OCI-LY1 (cell line): ENCODE measurements around the gene PRUNE2.

Source experiments
- H2AFZ ChIP-seq: fragments of 200-600 bp; sonication (generic), shearing (Covaris generic); 2 replicates; pipeline ENCODE4 v1.6.0; 2014; ENCODE audit warnings: antibody characterized with exemption, mild to moderate bottlenecking, low read length
- H3F3A ChIP-seq: fragments of 200-600 bp; sonication (generic), shearing (Covaris generic); 2 replicates; pipeline ENCODE4 v1.6.0; 2014; ENCODE audit warnings: mild to moderate bottlenecking, antibody characterized with exemption, low read length, moderate library complexity; ENCODE audit not compliant: insufficient read depth
- H3K27ac ChIP-seq: fragments of 200-600 bp; sonication (generic); 2 replicates; pipeline ENCODE4 v1.5.1; 2014; ENCODE audit warnings: low read length, mixed run types, mild to moderate bottlenecking, low read depth; ENCODE audit not compliant: poor library complexity, severe bottlenecking
- H3K27me3 ChIP-seq: fragments of 200-600 bp; sonication (generic); 2 replicates; pipeline ENCODE4 v1.6.0; 2014; ENCODE audit warnings: antibody characterized with exemption, mild to moderate bottlenecking, low read length, moderate library complexity; ENCODE audit not compliant: insufficient read depth
- H3K36me3 ChIP-seq: fragments of 200-600 bp; sonication (generic); 2 replicates; pipeline ENCODE4 v1.6.1; 2014; ENCODE audit warnings: mild to moderate bottlenecking, antibody characterized with exemption, low read length, moderate library complexity, mixed read lengths; ENCODE audit not compliant: insufficient read depth
- H3K4me1 ChIP-seq: fragments of 200-600 bp; sonication (generic); 2 replicates; pipeline ENCODE4 v1.5.1; 2014; ENCODE audit warnings: mild to moderate bottlenecking, low read length, moderate library complexity; ENCODE audit not compliant: insufficient read depth, severe bottlenecking
- H3K4me2 ChIP-seq: fragments of 200-600 bp; sonication (generic), shearing (Covaris generic); 2 replicates; pipeline ENCODE4 v1.6.1; 2014; ENCODE audit warnings: low read length
- H3K4me3 ChIP-seq: fragments of 200-600 bp; sonication (generic); 2 replicates; pipeline ENCODE4 v1.5.1; 2014; ENCODE audit warnings: low read length, low read depth, mild to moderate bottlenecking, mixed read lengths; ENCODE audit not compliant: poor library complexity, severe bottlenecking
- H3K79me2 ChIP-seq: fragments of 200-600 bp; shearing (Covaris generic); 2 replicates; pipeline ENCODE4 v1.6.1; 2016; ENCODE audit warnings: mixed run types, low read length, mixed read lengths; ENCODE audit not compliant: insufficient read depth
- H3K9ac ChIP-seq: fragments of 200-600 bp; sonication (generic), shearing (Covaris generic); 2 replicates; pipeline ENCODE4 v1.6.1; 2014; ENCODE audit warnings: mild to moderate bottlenecking, low read length, mixed read lengths
- H3K9me2 ChIP-seq: fragments of 200-600 bp; sonication (generic), shearing (Covaris generic); 2 replicates; pipeline ENCODE4 v1.6.1; 2014; ENCODE audit warnings: low read depth, mild to moderate bottlenecking, low read length, mixed read lengths
- H3K9me3 ChIP-seq: fragments of 200-600 bp; shearing (Covaris generic); 2 replicates; pipeline ENCODE4 v1.6.1; 2014; ENCODE audit warnings: low read length, mixed read lengths
- H4K20me1 ChIP-seq: fragments of 200-600 bp; sonication (generic), shearing (Covaris generic); 2 replicates; pipeline ENCODE4 v1.6.0; 2016; ENCODE audit warnings: mild to moderate bottlenecking, low read length; ENCODE audit not compliant: insufficient read depth
- CTCF ChIP-seq: fragments of 200-600 bp; sonication (generic), shearing (Covaris generic); IDR thresholded peaks from 2 replicates; pipeline ENCODE4 v1.5.1; 2017; ENCODE audit warnings: mild to moderate bottlenecking, antibody characterized with exemption, low read length, moderate library complexity, mixed read lengths
- EZH2 ChIP-seq: fragments of 200-600 bp; sonication (generic), shearing (Covaris generic); IDR thresholded peaks from 2 replicates; pipeline ENCODE4 v1.8.0; 2017; ENCODE audit warnings: borderline replicate concordance, mixed run types, mild to moderate bottlenecking, antibody characterized with exemption, low read length, moderate library complexity, mixed read lengths

Gene PRUNE2

GRCh38 chr9:76620581-76620980 is 285.3 kb downstream of the PRUNE2 start:
- H3K4me2 ChIP-seq: peak overlapping the region; percentile 38; the same call in 1 of the 2 replicates
- no peaks in the 10 kb centered on the region for H3K36me3 ChIP-seq
- H3F3A ChIP-seq: no peaks in the 10 kb centered on the region
- peak overlapping the region; percentile 97 for H3K27ac ChIP-seq
- H3K9ac ChIP-seq: peak overlapping the region; percentile 44; the same call in 1 of the 2 replicates
- no peak for TF ChIP-seq EZH2
- H3K27me3 ChIP-seq: no peaks in the 10 kb centered on the region
- H2AFZ ChIP-seq: no peak overlapping the region
- H3K9me2 ChIP-seq: no peaks in the 10 kb centered on the region
- no peaks in the 10 kb centered on the region for H4K20me1 ChIP-seq
- H3K4me3 ChIP-seq: no peak overlapping the region
- peaks cover 72% of the 10 kb centered on the region for H3K4me1 ChIP-seq
- no peaks in the 10 kb centered on the region for H3K79me2 ChIP-seq
- H3K9me3 ChIP-seq: no peaks in the 10 kb centered on the region

GRCh38 chr9:76619640-76620039 is 286.3 kb downstream of the PRUNE2 start:
- H3K27me3 ChIP-seq: no peaks in the 10 kb centered on the region

GRCh38 chr9:76619197-76619596 is 286.7 kb downstream of the PRUNE2 start:
- Histone ChIP-seq H3K4me3 (no peak overlapping the region), H3K9ac (no peak overlapping the region), H3F3A (no peaks in the 10 kb centered on the region), H3K4me2 (no peak overlapping the region), H3K9me3 (no peaks in the 10 kb centered on the region), H3K4me1 (peaks cover 67% of the 10 kb centered on the region), H3K79me2 (no peaks in the 10 kb centered on the region), H2AFZ (no peak overlapping the region), H3K9me2 (no peaks in the 10 kb centered on the region), H3K27me3 (no peaks in the 10 kb centered on the region), H3K27ac (peak overlapping the region; percentile 15), H4K20me1 (no peaks in the 10 kb centered on the region), H3K36me3 (no peaks in the 10 kb centered on the region)
- TF ChIP-seq EZH2: no peak
- no peak for TF ChIP-seq CTCF

More at GRCh38 chr9:76619640-76620039, 286.3 kb downstream of the PRUNE2 start:
- Histone ChIP-seq H3K4me3 (no peak overlapping the region), H2AFZ (no peak overlapping the region), H3K9me2 (no peaks in the 10 kb centered on the region), H4K20me1 (no peaks in the 10 kb centered on the region), H3F3A (no peaks in the 10 kb centered on the region), H3K27ac (peak overlapping the region; percentile 15), H3K9ac (no peak overlapping the region), H3K4me1 (peaks cover 71% of the 10 kb centered on the region), H3K4me2 (no peak overlapping the region), H3K9me3 (no peaks in the 10 kb centered on the region), H3K36me3 (no peaks in the 10 kb centered on the region), H3K79me2 (no peaks in the 10 kb centered on the region)
- TF ChIP-seq EZH2: no peak
- no peak for TF ChIP-seq CTCF

GRCh38 chr9:76618762-76619161 is 287.2 kb downstream of the PRUNE2 start:
- Histone ChIP-seq H3K9me3 (no peaks in the 10 kb centered on the region), H3F3A (no peaks in the 10 kb centered on the region), H3K4me3 (no peak overlapping the region), H3K36me3 (no peaks in the 10 kb centered on the region), H3K27ac (peak overlapping the region; percentile 15), H4K20me1 (no peaks in the 10 kb centered on the region), H2AFZ (no peak overlapping the region), H3K4me1 (peaks cover 64% of the 10 kb centered on the region), H3K27me3 (no peaks in the 10 kb centered on the region), H3K9ac (no peak overlapping the region), H3K79me2 (no peaks in the 10 kb centered on the region), H3K9me2 (no peaks in the 10 kb centered on the region), H3K4me2 (no peak overlapping the region)
- no peak for TF ChIP-seq CTCF
- TF ChIP-seq EZH2: no peak
